ENCODE measurements around the gene EIF4E2. TPM values are rescaled to one million over a fixed set of nuclear protein-coding genes. Genes with fewer than 3 reads are reported as not detected.

The EIF4E2 gene
- total and polyA plus RNA-seq, 2 of the 4 experiments (the other 2 are of a cell fraction): 52.1 to 105 TPM

DNA sequence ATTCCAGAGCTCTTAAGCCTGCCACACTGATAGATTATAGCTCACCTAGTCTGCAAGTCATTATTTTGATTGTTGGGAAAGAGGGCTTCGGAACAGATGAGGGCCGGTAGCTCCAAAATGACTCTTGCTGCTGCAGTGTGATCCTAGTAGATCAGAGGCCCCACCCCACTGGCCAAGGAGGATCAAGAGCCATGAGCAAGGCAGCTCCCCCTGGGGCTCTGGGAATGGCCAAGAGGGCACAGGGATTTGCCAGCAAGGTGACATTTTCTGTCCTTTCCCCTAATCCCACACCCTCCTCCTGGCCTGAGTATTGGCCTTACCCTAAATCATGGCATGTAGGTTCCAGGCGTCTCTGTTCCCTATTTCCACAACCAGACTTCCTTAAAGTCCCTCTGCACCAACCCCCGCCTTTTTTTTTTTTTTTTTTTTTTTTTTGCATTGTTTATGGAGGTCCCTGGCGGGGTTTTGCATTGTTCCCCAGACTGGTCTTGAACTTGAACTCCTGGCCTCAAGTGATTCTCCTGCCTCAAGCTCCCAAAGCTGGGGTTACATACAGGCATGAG is 36.5 kb downstream of the EIF4E2 start:
- CTCF ChIA-PET: no interaction called here
- H3K4ac ChIP-seq (ENCODE audit: low read depth, low read length): no peak overlapping the region
- H3K9me3 ChIP-seq (ENCODE audit: control insufficient read depth, insufficient read depth, low read length): no peaks in the 10 kb centered on the region
- H2BK15ac ChIP-seq (ENCODE audit: low read depth, low read length): no peak overlapping the region
- intact Hi-C loops (cut with micrococcal nuclease) (no loop called here), in situ Hi-C loops (cut with MboI; ENCODE audit: low sequenced_read_pairs) (no loop called here), dilution Hi-C loops (cut with HindIII; ENCODE audit: low sequenced_read_pairs, unreplicated experiment) (no loop called here)
- H3K23ac ChIP-seq (ENCODE audit: low read depth, low read length): no peak overlapping the region
- H2BK20ac ChIP-seq (ENCODE audit: low read depth, low read length): no peak overlapping the region
- H3K79me1 ChIP-seq (ENCODE audit: low read depth in 1 of 2, low read length in 2 of 2): no peaks in the 10 kb centered on the region
- H3K56ac ChIP-seq (ENCODE audit: extremely low read depth, insufficient read depth, low read length): no peak overlapping the region
- H3K4me3 ChIP-seq (ENCODE audit: insufficient read depth, low read depth, low read length): no peak overlapping the region
- no CpG with 5 or more reads among the region's 5 CpGs for WGBS, 2 experiments (ENCODE audit: extremely low coverage in 2 of 2, insufficient read length in 1 of 2)
- H3K14ac ChIP-seq (replicated peaks; ENCODE audit: low read depth, low read length): no peak overlapping the region
- peaks cover 6% of the 10 kb centered on the region; the same call in 1 of the 2 replicates for H3K9me1 ChIP-seq (ENCODE audit: insufficient read depth, low read length)
- no peaks in the 10 kb centered on the region for H4K20me1 ChIP-seq (ENCODE audit: insufficient read depth, low read length)
- no peak overlapping the region for H2BK120ac ChIP-seq (ENCODE audit: low read depth, low read length)
- H3K4me2 ChIP-seq (ENCODE audit: low read depth, low read length): no peak overlapping the region
- H3K9ac ChIP-seq (ENCODE audit: low read depth, low read length): no peak overlapping the region
- no peak for TF ChIP-seq CEBPB (IDR thresholded peaks at IDR 0.05; ENCODE audit: low read depth, low read length)
- TF ChIP-seq USF2 (IDR thresholded peaks at IDR 0.05; ENCODE audit: low read depth, low read length): no peak
- no peak for TF ChIP-seq CHD1 (IDR thresholded peaks at IDR 0.05; ENCODE audit: low read depth, low read length)
- no peak for TF ChIP-seq MAFK (IDR thresholded peaks at IDR 0.05; ENCODE audit: low read depth, low read length)
- no peak for TF ChIP-seq MXI1 (IDR thresholded peaks at IDR 0.05; ENCODE audit: borderline replicate concordance, low read depth, low read length)
- no peak for TF ChIP-seq ELK1 (IDR thresholded peaks at IDR 0.05; ENCODE audit: borderline replicate concordance, low read depth, low read length)
- no peak for TF ChIP-seq BHLHE40 (IDR thresholded peaks at IDR 0.05; ENCODE audit: low read depth, low read length)
- no peak for TF ChIP-seq FOS (IDR thresholded peaks at IDR 0.05; ENCODE audit: low read depth, low read length)
- H4K8ac ChIP-seq (ENCODE audit: low read depth in 2 of 2, low read length in 2 of 2): no peak overlapping the region
- no peak overlapping the region for H4K91ac ChIP-seq (ENCODE audit: insufficient read depth, low read depth, low read length)
- H3K27ac ChIP-seq (ENCODE audit: insufficient read depth, low read length): no peak overlapping the region
- no peak overlapping the region for H2BK5ac ChIP-seq (ENCODE audit: low read depth, low read length, poor library complexity, severe bottlenecking)
- no peak overlapping the region for H2AFZ ChIP-seq (replicated peaks; ENCODE audit: low read length, poor library complexity)
- no peak for DNase-seq
- H2AK5ac ChIP-seq (ENCODE audit: low read depth, low read length): no peak overlapping the region
- H3K27me3 ChIP-seq (ENCODE audit: control insufficient read depth, insufficient read depth, low read length): no peaks in the 10 kb centered on the region
- no peak overlapping the region for H4K5ac ChIP-seq (ENCODE audit: low read depth, low read length)
- peaks cover 3% of the 10 kb centered on the region for H3K4me1 ChIP-seq (ENCODE audit: control insufficient read depth, insufficient read depth, low read length)
- BruUV-seq (replicated peaks): no TSS peak
- POLR2A ChIA-PET (ENCODE audit: unreplicated experiment): no interaction called here
- no peak for ATAC-seq (ENCODE audit: low read depth)
- H3K18ac ChIP-seq (ENCODE audit: low read depth, low read length): no peak overlapping the region
- H3K36me3 ChIP-seq (ENCODE audit: control insufficient read depth, insufficient read depth, low read length): no peaks in the 10 kb centered on the region
- no peak overlapping the region for H2AK9ac ChIP-seq (replicated peaks; ENCODE audit: low read depth, low read length, poor library complexity)

Measured in IMR-90 (cell line).